HG03175 (cell line): Measurements from ENCODE around the gene PDE10A.
A peak's percentile ranks its signal among the peaks of the same experiment; 100 is the strongest.
"Not testable (repeated sequence)": the region's sequence is repeated elsewhere in the genome, so short reads cannot be mapped to it uniquely, and the experiment has no call there.

Source experiments
- ATAC-seq: cut with Tn5 transposase; IDR thresholded peaks from one replicate; pipeline ENCODE4 v1.9.1; 2021; ENCODE audit warnings: mild to moderate bottlenecking, moderate library complexity; ENCODE audit not compliant: unreplicated experiment

PDE10A gene

DNA sequence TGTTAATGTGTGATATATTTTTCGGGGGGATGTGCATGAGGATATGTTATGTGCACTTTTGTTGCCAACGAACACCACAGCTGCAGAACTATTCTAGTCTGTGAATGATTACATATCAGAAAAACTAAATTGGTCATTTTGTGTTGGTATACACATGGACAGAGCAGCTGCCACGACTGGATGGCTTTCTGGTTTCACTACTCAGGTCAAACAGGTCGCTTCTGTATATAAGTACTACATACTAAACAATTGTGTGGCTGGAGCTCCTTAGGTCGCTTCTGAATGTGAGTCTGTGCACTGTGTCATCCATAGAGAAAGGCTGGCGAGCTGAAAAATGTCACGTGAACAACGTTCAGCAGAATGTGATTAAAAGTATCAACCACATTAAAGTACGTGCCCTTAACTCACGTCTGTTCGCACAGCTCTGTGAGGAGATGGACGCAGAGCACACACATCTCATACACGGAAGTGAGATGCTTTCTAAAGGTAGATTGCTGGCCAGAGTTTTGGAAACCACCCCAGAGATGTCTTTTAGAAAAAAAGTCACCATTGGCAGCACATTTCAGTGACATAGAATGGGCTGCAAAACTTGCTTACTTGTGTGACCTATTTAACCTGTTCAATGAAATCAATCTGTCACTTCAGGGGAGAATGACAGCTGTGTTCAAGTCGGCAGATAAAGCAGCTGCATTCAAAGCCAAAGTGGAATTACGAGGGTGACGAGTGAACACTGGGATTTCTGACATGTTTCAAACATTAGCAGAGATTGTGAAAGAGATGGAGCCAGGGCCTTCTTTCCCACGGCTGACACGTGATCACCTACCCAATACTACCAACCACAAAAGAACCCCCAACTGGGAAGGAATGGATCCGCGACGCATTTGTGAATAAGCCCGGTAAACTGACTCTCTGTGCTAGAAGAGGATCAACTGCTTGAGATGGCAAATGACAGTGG lies 176.6 kb downstream of the PDE10A start:
- peak; percentile 42 for ATAC-seq

DNA sequence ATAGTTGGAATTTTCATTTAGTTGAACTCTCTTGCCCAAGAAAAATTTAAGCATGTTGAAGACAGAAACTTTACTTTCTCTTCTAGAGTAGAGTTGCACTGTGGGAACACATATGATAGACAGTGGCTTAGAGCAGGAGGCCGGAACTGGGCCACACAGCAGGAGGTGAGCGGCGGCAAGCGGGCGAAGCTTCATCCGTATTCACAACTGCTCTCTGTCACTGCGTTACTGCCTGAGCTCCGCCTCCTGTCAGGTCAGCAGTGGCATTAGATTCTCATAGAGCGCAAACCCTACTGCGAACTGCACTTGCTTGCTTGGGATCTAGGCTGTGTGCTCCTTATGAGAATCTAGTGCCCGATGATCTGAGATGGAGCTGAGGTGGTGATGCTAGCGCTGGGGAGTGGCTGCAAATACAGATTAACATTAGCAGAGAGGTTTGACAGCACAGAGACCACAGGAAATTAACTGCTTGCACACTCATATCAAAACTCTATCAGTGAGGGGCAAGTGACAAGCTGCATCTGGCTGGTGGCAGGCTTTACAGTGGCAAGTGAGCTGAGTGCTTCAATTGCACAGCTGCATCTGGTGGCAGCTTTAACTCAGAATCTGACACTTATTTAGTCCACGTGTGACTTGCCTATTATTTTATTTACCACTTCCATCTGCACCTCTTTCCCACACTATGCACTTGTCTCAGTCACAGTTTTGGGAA lies 178.7 kb downstream of the PDE10A start:
- ATAC-seq, result no peak

DNA sequence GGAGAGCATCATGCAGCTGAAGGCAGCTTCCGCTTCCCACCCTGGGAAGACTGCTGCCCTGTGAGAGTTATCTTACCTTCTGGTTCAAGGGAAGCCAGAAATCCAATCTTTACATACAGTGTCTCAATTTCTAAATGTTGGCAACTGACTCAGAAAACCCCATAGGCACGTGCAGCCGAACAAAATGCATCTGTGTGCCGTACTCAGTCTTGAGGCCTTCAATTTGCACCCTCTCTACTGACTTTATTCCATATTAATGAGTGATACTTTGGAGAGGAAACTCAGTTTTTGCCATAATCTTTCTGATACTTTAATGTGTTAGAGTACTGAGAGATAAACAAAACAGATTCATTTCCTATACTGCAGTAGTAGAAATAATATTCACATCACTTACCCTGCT lies 181.1 kb downstream of the PDE10A start:
- no peak for ATAC-seq

DNA sequence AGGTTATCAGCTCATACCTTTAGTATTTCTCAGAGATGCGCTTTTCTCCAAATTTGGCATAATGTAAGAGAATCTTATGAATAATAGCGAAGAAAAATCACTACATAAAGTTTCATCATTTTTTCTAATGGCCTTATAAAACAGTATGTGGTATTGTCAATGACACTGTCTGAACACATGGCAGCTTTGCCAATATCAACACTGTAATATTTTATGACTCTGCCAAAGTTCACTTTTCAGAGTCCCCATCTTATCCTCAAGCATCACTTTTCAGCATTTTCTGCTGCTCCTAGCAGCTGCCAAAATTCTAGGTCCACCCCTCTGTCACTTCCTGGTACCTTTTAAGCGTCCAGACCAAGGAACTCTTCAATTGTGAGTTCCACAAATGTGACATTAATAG lies 182.1 kb downstream of the PDE10A start:
- ATAC-seq, result no peak

DNA sequence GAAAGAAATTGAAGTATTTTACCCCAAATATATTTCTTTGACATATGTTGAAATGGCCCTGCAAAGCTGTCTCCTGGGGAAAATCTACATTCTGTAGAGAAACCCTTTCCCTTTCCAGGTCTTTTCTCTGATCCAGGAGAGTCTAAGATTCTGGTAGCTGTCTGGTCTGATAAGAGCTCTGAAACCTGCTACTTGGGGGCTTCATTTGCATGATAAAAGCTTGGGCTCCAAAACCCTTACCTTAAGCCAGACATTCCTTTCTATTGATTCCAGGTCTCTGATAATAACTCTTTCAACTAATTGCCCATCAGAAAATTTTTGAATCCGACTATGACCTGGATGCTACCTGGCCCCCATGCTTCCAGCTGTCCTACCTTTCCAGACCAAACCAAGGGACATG lies 184.5 kb downstream of the PDE10A start:
- ATAC-seq, result no peak

DNA sequence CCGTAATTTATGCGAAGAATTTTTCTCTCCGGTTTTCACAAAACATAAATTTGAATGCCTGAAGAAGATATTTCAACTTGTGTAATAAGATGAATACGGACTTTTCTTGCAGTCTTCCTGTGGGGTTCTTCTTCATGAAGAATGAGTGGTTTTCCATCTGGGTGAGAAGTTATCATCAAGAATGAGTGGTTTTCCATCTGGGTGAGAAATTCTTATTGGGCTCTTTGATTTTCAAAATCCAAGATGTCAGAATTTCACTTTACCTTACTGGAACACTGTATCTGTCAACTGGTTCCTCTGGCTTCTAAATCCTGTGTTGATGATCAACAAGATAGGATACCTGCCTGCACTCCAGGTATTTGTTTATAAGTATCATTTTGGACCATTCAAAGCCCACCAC lies 193.6 kb downstream of the PDE10A start:
- ATAC-seq, result no peak

DNA sequence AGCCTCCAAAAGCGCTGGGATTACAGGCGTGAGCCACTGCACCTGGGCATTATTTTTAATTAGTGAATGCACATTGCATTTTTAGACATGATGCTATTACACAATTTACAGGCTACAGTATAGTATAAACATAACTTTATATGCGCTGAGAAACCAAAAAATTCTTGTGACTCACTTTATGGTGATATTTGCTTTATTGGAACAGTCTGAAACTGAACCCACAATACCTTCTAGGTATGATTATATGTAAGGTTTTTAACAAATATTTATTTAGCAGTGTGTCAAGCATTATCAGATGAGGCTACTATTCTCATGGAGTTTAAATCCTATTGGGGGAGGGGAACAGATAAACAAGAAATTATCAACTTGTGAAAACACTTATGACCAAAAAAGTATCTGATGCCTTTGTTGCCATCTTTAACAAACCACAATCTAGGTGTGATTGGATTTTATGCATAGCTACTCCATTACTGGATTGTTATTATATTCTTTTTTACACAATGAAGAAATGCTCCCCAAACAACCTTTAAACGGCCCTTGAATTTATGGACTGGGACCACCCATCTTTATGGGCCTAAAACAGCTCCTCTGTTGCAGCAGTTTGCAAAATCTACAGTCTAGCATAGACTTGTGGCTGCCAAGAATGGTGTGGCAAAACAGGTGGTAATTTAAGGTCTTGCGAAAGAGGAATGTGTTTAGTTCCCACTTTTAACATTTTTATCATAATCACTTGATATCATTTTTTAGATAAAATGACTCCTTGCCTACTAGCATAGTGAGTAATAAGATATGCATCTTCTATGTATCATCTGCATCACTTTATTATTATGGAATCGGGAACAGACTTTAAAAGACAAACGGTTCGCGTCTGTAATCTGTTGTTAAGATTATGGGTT lies 194.5 kb downstream of the PDE10A start:
- no peak for ATAC-seq

DNA sequence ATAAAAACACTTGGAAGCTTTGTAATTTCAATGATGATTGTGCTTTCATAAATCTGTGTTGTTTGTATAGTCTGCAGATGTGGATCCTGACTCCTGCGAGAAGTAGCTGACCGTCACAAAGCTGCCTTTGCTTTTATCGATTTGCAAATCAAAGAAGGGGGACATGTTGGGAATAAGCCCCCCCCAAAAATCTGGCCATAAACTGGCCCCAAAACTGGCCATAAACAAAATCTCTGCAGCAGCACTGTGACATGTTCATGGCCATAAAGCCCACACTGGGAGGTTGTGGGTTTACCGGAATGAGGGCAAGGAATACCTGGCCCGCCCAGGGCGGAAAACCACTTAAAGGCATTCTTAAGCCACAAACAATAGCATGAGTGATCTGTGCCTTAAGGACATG lies 199.5 kb downstream of the PDE10A start:
- not testable (repeated sequence) for ATAC-seq

DNA sequence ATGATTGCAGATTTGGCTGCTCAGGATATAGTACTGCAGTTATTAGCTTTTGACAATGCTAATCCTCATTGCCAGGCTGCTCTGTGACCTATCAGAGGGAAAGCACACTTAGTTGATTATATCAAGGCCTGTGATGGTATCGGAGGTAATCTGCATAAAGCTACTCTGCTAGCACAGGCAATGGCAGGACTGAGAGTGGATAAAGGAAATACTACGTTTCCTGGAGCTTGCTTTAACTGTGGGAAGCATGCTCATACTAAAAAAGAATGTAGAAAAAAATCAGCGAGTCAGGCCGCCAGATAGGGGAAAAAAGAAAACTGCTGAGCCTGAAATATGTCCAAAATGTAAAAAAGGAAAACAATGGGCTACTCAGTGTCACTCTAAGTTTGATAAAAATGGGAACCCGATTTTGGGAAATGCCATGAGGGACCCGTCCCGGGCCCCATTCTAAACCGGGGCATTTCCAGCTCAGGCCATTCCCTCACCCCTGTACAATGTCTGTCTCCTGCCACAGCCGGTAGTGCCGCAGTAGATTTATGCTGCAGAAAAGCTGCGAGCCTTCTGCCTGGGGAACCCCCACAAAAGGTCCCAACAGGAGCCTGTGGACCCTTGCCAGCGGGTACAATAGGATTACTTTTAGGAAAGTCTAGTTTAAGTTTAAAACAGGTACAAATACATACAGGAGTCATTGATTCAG lies 203.3 kb downstream of the PDE10A start:
- not testable (repeated sequence) for ATAC-seq

DNA sequence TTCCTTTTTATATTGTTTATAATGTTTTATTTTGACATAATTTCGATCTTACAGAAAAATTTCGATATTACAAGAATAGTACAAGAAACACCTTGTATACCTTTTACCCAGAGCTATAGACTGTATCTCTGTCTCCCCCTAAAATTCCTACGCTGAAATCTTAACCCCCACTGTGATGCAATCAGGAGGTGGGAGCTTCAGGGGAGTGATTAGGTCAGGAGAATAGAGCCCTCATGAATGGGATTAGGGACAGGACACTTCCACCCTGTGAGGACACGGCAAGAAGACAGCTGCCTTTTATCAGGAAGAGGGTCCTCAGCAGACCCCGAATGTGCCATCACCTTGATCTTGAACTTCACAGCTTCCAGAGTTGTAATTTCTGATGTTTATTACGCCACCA lies 204.9 kb downstream of the PDE10A start:
- no peak for ATAC-seq

DNA sequence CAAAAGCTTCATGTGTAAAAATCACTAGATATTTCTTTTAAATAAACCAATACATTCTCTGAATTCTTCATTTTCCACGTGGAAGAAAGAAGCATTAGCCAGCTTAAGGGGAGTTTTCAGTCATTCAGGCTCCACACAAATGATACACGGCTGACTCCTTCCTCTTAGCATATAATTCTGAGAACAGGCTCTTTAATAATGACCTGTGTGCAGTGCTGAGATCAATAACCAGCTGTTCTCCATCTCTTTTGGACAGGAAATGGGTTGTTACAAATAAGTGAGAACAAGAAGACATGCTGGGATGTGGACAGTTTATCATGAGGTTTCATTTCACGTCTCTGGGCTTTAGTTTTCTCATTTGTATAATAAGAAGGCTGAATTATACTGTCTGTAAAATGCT lies 206.8 kb downstream of the PDE10A start:
- no peak for ATAC-seq

DNA sequence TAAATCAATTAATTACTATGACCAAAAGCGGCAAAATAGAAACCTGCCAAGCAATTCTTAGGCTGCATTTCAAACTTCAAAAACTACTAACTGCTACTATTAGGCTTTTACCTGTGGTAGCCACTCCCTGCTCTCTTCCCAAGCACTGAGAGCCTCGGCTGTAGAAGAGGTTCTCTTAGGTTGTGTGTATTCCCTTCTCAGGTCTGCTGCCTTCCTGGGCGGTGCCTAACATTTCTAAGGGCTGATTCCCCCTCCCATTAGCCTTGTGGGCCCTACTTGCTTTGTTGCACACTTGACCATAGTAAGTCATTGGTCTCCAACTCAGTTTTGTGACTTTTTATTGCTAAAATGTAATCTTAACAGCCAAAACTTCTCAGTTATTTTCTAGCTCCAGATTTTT lies 207.6 kb downstream of the PDE10A start:
- no peak for ATAC-seq

DNA sequence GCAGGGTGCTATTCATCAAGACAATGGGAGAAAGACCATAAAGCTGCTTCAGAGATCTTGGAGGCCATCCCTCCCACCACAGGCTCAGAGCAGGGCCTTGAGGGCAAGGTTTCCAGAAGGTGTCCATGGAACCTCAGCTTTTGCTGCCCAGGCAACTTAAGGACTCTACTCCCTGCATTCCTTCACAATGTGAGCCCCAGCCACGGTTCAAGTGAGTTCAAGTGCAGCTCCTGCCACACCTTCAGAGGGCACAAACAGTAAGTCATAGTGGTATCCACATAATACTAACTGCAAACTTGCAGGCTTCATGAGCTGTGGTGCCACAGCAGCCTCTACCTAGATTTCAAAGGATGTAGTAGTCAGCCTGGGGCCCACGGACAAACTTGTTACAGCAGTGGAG lies 209.6 kb downstream of the PDE10A start:
- ATAC-seq, result no peak

DNA sequence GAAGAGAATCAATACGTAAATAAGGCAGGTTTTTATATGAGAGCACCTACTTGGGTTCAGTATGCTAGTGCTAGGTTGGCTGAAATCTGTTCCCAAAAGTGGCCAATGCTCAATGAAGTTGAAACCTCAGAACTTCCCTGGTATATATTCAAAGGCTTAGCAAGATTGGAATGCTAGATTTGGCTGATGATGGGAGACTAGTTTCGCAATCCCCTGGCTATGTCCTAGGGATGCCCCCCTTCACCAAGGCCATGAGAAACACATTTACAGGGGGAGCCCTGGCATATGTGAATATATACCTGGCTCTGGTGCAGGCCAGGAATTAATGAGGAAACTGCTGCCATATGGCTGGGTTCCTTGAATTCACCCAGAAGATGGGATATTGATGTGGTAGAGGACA lies 211.2 kb downstream of the PDE10A start:
- ATAC-seq, result no peak

DNA sequence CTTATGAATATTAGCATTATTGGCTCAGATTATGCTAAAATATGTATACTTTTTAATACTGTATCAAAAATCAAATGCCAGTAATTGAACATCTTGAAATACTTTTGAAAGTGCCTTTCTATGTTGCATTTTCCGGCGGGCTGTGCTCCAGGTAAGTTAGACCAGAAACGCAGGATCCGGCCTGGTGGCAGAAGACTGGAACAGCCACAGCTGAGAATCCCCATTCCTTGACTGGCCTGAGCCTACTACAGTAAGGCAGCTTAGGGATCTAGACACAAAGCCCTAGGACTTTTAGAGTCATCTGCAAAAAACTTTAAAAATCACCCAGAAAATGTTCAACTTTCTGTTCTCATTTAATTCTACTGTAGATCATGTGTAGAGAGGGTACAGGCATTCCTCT lies 214.8 kb downstream of the PDE10A start:
- no peak for ATAC-seq

DNA sequence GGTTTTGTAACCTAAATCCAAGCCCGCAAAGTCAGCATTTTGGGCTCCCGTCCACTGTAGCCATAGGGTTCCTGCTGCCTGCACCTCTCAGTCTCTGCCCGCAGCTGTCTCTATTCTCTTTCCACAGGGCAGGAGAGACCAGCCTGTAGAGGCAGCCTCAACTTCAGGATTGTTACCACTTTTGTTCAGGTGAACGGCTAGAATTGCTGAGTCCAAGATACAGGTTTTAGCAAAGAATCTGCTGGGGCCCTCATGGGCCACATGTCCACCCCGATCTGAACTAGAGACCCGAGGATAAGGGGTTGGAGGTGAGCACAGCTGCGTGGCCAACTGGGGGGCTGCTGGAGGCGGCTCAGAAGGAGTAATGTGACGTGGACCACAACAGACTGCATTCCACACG lies 215.9 kb downstream of the PDE10A start:
- no peak for ATAC-seq

DNA sequence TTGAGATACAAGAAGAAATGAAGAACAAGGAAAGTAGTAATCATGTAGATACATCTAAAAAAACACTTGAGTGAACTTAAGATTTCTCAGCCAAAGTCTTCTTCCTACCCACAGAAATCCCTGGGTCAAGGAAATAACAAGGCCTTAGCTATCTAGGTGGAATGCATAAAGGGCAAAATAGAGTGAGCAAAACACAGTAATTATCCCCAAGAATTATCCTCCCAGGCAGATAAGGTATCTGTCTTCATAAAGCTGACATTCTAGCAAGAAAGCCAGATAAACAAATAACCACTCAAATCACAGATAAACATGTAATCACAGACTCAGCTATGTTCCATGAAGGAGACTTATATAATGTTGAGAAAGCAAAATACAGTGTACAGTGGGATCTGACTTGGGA lies 216.7 kb downstream of the PDE10A start:
- ATAC-seq, result no peak

DNA sequence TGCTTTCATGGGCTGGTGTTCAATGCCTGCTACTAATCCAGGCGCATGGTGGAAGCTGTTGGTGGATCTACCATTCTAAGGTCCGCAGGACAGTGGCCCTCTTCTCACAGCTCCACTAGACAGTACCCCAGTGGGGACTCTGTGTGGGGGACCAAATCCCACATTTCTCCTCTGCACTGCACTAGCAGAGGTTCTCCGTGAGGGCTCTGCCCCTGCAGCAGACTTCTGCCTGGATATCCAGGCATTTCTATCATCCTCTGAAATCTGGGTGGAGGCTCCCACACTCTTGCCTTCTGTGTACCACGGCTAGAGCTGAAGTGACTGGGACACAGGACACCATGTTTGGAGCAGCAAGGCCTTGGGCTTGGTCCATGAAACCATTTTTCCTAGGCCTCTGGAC lies 219.6 kb downstream of the PDE10A start:
- ATAC-seq, result no peak

DNA sequence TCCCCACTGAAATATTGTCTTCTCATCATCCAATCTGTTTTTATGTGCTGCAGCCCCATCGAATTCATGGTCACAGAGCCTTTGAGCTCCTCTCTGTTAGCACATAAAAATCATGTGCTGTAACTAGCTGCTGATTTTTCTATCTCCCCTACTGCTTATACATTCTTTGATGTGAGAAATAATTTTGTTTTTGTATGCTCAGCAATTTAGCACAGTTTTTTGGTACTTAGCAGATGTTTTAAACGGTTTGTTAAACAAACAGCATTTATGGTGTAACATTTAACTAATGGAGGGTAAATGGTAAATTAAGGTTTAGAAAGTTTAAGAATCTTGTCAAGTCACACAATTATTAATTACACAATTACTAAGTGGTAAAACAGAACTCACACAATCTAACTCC lies 221.9 kb downstream of the PDE10A start:
- no peak for ATAC-seq

DNA sequence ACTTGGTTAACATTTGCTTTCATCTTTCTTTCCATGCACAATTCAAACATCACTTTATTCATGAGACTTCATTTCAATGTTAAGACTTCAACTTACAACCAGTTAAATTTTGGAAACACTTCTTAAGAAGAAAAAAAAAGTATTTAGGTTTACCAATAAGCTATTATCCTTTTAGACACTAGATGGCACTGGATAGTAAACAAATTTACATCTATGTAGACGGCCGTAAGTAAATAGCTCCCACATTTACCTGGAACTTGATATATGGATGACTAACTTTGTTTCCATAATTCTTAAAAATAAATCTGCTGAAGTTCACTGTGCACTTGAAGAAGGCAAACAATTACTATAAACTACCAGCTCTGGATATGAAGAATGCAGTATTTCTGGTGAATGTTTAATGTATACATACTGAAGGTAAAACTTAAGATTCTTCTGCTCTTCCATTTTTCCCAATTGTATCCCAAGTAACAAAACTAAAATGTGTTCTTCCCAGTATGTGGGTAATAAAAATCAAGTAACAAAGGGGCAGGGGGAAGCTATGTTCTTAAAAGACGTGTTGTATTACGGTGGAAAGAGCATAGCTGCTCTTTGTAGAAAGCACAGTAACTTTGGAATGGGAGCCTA lies 223.0 kb downstream of the PDE10A start:
- no peak for ATAC-seq
